ENCODE measurements around the gene SLC12A9.

- TF ChIP-seq CTCF (IDR thresholded peaks at IDR 0.05) (no peak), POLR2A (IDR thresholded peaks at IDR 0.05) (no peak), POLR2AphosphoS5 (IDR thresholded peaks at IDR 0.05) (no peak), EP300 (IDR thresholded peaks at IDR 0.05) (no peak)
These were observed 32.9 kb upstream of the SLC12A9 start for GRCh38 chr7:100819586-100819985.
